ENCODE data around the gene PLA2G12B. TPM values are rescaled to one million over a fixed set of nuclear protein-coding genes. Genes with fewer than 3 reads are reported as not detected.
"Not testable (repeated sequence)": the region's sequence is repeated elsewhere in the genome, so short reads cannot be mapped to it uniquely, and the experiment has no call there.

PLA2G12B gene, protein sequence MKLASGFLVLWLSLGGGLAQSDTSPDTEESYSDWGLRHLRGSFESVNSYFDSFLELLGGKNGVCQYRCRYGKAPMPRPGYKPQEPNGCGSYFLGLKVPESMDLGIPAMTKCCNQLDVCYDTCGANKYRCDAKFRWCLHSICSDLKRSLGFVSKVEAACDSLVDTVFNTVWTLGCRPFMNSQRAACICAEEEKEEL
- polyA plus RNA-seq = not detected

DNA sequence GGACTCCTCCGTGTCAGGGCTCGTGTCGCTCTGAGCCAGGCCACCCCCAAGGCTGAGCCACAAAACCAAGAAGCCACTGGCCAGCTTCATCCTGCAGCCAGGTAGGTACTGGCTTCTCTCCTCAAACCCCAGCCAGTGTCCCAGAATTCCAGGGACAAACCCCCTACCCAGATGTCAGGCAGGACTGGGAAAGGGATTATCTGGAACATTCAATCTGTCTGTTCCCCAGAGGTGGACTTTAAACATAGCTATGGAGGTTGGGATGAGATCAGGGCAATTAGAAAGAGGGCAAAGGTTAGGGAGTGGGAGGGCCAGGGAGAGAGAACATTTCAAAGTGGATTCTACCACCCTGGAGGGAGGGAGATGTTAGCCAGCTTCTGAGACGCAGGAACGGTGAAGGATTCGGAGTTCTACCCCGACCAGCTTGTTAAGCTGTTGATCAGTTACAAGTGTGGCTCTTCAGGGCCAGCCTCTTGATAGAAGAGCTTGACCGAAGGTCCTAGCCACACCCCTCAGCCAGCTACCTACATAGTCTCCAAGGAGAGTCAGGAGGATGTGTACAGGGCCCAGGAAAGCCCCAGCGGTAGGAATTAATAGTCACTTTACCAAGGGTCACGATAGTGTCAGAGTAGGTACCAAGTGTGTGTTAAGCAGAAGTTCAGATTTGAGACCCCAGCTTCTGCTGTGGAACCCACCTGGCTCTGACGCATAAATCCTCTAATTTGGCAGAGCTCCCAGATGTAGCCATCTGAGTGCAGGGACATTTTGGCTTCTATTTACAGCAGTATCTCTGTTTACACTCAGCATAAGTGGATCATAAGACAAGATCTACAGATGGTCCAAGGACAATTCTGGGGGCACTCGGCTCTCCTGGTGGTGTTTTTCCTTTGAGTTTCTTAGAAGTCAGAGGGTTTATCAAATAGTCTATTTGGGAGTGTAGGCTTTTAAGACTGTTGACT is at the start of gene PLA2G12B:
TSS of gene PLA2G12B (minus strand) at position 211 of the 959 bp plus-strand sequence. CDS start at position 90, 121 bp downstream.
- H3K27ac ChIP-seq (ENCODE audit: low read depth, low read length) = no peak within 1 kb of the TSS
- WGBS, 3 donors = 76 to 87% (median 81%) methylated on average over 12 of the region's 12 CpGs

DNA sequence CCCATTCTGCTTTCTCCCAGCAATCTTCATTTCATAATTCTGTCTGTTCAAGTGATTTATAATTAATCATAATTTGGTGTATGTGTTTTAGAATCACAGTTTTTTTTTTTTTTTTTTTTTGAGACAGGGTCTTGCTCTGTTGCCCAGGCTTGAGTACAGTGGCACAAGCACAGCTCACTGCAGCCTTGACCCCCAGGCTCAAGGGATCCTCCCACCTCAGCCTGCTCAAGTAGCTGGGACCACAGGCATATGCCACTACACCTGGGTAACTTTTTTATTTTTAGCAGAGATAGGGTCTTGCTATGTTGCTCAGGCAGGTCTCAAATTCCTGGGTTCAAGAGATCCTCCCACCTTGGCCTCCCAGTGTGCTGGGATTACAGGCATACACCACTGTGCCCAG is 49.2 kb upstream of the PLA2G12B start:
- H3K27ac ChIP-seq (ENCODE audit: low read depth, low read length) = no peak overlapping the region

DNA sequence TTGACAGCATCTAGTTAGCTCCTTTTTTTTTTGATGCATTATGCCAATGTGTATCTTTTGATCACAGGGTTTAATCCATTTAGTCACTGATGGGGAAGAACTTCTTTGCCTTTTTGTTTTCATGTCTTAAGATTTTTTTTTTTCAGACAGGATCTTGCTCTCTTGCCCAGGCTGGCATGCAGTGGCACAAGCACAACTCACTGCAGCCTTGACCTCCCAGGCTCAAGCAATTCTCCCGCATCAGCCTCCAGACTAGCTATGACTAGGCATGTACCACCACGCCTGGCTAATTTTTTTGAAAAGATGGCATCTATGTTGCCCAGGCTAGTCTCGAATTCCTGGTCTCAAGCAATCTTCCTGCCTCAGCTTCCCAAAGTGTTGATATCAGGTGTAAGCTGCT is 46.4 kb upstream of the PLA2G12B start:
- WGBS, 3 donors = 97 to 99% (median 98%) methylated on average over 3 of the region's 3 CpGs
- no peak overlapping the region for H3K27ac ChIP-seq (ENCODE audit: low read depth, low read length)

DNA sequence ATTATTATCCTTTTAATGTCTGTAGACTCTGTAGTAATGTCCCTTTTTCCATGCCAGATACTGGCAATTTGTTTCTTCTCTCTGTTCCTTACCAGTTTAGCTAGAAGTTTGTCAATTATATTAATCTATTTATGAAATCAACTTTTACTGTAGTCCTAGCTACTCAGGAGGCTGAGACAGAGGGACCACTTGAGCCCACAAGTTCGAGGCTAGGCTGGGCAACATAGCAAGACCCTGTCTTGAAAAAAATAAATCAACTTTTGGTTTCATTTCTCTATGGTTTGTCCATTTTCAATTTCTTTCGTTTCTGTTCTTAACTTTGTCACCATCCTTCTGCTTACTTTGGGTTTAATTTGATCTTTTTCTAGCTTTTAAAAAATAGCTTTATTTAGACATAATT is 42.5 kb upstream of the PLA2G12B start:
- no peak overlapping the region for H3K27ac ChIP-seq (ENCODE audit: low read depth, low read length)
- WGBS, 3 donors = 95 to 98% (median 97%) methylated on average over 2 of the region's 2 CpGs

DNA sequence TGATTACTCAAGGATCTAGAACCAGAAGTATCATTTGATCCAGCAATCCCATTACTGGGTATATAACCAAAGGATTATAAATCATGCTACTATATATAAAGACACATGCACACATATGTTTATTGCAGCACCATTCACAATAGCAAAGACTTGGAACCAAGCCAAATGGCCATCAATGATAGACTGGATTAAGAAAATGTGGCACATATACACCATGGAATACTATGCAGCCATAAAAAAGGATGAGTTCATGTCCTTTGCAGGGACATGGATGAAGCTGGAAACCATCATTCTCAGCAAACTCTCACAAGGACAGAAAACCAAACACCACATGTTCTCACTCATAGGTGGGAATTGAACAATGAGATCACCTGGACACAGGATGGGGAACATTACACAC is 40.9 kb upstream of the PLA2G12B start:
- not testable (repeated sequence) for H3K27ac ChIP-seq (ENCODE audit: low read depth, low read length)

DNA sequence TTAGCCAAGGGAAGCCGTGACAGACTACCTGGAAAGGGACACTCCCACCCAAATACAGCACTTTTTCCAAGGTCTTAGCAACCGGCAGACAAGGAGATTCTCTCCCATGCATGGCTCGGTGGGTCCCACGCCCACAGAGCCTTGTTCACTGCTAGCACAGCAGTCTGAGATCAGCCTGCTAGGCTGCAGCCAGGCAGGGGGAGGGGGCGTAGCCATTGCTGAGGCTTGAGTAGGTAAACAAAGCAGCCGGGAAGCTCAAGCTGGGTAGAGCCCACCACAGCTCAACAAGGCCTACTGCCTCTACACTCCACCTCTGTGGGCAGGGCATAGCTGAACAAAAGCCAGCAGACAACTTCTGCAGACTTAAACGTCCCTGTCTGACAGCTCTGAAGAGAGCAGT is 35.2 kb upstream of the PLA2G12B start:
- not testable (repeated sequence) for H3K27ac ChIP-seq (ENCODE audit: low read depth, low read length)
- WGBS, 3 donors = 84 to 90% (median 89%) methylated on average over 7 of the region's 7 CpGs

DNA sequence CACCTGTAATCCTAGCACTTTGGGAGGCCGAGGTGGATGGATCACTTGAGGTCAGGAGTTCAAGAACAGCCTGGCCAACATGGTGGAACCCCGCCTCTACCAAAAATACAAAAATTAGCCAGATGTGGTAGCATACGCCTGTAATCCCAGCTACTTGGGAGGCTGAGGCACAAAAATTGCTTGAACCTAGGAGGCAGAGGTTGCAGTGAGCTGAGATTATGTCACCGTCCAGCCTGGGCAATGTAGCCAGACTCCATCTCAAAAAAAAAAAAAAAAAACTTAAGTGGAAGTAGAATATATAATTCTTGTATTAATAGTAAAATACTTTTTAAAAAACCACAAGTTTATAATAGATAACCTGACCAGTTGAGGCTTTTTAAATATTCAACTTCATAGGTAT is 30.0 kb upstream of the PLA2G12B start:
- H3K27ac ChIP-seq (ENCODE audit: low read depth, low read length) = not testable (repeated sequence)
- WGBS, 3 donors = 95 to 99% (median 96%) methylated on average over 4 of the region's 4 CpGs

DNA sequence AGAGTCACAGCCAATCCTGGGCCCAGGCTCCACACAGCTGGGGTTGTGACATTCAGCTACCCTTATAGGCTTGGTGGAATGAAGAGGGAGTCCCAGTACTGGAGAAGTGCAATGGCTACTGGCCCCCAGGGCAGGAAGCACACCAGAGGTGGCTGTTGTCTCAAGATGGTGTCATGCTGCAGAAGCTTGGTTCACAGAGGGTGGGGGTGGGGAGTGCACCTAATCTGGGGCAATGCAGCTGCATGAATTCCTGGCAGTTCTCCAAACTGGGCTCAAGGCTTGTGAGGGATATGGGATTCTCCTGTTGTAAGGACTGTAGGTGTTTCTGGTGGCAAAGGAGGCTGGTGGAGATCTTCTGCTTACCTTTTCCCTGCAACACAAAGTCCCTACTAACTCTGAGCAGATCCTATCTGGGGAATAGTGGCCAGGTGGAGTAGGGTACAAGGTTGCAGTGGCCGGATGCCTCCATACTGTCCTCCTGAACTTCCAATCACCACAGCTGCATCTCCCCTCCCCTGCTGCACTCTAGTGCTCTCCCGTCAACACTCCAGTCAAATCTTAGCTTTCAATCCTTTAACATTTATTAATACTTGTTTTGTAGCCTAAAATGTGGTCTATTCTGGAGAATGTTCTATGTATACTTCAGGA is 27.4 kb upstream of the PLA2G12B start:
- 92 to 96% (median 95%) methylated on average over 2 of the region's 2 CpGs for WGBS, 3 donors
- H3K27ac ChIP-seq (ENCODE audit: low read depth, low read length) = no peak overlapping the region

DNA sequence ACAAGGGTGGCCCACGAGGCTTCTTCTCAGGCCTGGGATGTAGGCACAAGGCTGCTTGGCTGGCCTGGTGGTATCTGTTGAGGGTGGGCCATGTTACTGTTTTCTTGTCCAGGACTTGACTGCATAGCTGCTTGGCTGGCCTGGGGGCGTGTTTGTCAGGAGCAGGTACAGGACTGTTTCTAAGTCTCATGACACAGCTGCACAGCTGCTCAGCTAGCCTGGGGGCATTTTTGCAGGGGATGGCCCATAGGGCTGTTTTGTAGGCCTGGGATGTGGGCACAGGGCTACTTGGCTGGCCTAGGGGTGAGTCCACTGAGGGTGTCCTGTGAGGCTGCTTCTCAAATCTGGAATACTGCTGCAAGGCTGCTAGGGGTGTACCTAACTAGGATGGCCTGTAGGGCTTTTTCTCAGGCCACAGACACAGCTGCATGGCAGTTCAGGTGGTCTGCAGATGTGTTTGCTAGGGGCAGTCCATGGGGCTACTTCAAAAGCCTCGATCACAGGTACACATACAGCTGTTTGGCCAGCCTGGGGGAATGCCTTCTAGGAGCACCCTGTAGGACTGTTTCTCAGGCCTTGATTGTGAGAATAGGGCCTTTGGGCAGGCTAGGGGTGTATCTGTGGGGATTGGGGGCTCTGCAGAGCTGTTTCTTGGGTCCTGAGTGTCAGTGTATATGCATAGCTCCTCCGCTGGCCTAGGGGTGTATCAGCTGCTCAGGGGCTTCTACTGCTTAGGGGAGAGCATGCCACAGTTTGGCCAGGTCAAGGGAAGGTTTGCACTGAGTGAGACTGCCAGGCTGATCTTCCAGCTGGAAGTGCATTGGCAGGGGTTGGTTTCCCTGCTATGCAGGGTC is 26.6 kb upstream of the PLA2G12B start:
- WGBS, 3 donors = 82 to 92% (median 87%) methylated on average over 4 of the region's 4 CpGs
- H3K27ac ChIP-seq (ENCODE audit: low read depth, low read length) = no peak overlapping the region

DNA sequence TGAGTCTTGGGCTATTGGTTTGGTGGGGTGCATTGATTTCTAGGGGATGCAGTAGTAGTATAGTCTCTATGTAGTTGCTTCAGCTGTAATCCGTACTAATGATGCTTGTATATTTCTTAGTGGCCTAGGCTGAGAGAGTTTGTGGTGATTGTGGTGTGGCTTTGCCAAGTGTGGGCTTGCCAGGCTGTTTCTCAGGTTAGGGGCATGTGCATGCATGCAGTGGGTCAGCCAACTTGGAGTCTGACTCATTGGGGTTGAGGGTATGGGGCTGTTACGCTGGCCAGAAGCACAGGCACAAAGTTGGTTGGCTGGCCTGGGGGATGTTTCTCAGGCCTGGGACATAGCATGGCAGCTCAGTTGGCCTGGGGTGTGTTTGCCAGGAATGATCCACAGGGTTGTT is 25.7 kb upstream of the PLA2G12B start:
- 95 to 98% (median 98%) methylated on average over 2 of the region's 2 CpGs for WGBS, 3 donors
- no peak overlapping the region for H3K27ac ChIP-seq (ENCODE audit: low read depth, low read length)

DNA sequence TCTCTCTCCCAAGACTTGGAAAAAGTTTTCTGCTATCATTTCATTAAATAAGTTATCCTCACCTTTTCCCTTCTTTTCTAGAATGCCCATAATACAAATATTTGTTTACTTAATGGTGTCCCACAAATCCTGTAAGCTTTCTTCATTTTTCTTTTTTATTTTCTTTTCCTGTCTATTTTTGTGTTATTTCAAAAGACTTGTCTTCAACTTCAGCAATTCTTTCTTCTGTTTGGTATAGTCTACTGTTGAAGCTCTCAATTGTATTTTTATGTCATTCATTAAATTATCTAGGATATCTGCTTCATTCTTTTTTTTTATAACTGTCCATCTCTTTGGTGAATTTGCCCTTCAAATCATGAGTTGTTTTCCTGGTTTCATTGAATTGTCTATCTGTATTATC is 25.1 kb upstream of the PLA2G12B start:
- H3K27ac ChIP-seq (ENCODE audit: low read depth, low read length) = no peak overlapping the region

DNA sequence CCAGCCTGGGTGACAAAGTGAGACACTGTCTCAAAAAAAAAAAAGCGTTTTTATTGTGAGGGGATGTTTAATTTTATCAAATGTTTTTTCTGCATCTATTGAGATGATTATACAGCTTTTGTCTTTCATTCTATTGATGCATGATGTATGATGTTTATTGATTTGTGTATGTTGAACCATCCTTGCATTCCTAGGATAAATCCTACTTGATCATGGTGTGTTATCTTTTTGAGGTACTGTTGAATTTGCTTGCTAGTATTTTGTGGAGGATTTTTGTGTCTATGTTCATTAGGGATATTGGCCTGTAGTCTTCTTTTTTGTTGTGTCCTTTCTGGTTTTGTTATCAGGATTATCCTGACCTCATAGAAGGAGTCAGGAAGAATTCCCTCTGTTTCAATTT is 22.3 kb upstream of the PLA2G12B start:
- no peak overlapping the region for H3K27ac ChIP-seq (ENCODE audit: low read depth, low read length)
- WGBS, 3 donors = 76 to 97% (median 95%) methylated on average over 1 of the region's 1 CpG

DNA sequence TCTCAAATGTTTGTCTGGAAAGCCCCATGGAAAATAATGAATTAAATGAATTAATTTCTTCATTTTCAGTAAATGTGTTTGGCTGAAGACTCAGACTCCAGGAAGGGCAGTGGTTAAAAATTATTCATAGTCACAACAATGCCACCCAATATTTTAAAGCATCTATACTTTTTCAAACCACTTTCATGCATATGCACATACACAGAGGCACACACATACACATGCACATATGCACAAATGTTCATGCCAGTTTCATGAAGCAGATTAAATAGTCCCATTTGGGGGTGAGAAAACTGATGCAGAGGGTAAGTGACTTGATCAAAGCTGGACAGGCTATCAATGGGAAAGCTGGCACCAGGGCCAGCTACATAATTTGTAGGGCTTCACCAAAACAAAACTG is 1.4 kb upstream of the PLA2G12B start:
- no peak overlapping the region for H3K27ac ChIP-seq (ENCODE audit: low read depth, low read length)

DNA sequence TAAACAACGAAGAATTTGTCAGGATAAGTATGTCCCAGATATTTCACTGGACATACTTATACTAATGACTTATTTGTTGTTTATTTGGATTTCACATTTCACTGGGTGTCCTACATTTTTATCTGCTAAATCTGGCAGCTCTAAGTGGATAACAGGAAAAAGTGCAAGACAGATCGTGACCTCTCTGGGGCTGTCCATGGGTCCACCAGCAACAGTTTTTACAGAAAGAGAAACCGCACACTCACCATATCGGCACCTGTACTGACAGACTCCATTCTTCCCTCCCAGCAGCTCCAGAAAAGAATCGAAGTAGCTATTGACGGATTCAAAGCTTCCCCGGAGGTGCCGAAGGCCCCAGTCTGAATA is 393 bp downstream of the PLA2G12B start:
- H3K27ac ChIP-seq (ENCODE audit: low read depth, low read length) = no peak overlapping the region
- 69 to 82% (median 72%) methylated on average over 8 of the region's 8 CpGs for WGBS, 3 donors

DNA sequence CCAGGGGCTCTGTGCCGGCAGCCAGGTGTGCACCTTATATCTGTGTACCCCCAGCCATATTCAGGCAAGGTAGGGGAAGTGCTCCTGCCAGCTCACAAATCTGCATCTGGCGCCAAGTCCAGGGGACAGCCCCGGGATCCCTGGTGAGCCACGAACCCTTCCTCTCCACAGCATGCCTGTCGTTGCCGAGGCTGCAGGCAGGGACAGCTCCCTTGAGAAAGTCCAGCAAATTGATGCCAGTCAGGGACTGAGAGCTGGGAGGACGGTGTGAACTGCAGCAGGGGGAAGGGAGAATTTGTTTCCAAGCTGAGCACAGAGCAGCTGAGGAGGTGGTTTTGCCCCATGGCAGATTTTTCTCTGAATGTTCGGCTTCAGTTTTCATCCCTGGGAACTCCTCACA is 919 bp downstream of the PLA2G12B start:
- no peak overlapping the region for H3K27ac ChIP-seq (ENCODE audit: low read depth, low read length)
- WGBS, 3 donors = 57 to 71% (median 57%) methylated on average over 8 of the region's 8 CpGs

DNA sequence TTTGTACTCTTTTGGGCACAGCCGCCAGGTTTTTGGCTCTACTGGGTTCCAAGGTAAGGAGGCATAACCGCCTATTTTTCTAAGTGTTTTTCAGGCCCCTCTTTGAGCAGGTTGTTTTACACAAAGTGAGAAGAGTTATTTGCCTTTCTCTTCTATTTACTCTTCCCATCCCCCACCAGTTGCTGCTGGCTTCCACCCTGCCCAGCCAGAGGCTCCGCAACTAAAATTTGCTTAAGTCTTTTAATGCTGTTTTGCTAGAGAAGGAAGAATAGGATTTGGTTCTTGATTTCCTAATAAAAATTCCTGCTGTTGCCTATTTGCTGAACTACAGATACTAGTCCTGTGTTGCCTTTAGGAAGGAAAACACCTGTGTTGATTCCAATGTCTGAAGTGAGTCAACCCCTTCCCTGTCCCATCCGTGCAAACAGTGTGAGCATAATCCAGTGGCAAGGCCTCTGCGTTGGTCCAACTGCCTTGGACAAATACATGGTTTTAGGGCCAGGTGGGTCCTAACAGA is 1.9 kb downstream of the PLA2G12B start:
- WGBS, 3 donors = 72 to 82% (median 74%) methylated on average over 5 of the region's 5 CpGs
- H3K27ac ChIP-seq (ENCODE audit: low read depth, low read length) = no peak overlapping the region

DNA sequence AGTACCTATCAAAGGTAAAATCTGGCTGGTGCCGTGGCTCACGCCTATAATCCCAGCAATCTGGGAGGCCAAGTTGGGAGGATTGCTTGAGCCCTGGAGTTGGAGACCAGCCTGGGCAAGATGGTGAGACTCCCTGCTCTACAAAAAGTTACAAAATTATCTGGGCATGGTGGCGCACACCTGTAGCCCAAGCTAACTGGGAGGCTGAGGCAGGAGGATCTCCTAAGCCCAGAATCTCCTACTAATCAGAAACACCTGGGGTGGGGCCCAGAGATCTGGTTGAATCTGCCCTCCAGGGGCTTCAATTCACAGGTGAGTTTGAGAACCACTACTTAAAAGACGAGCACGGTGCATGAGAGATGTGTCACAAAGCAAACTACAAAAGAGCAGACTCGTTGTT is 2.4 kb downstream of the PLA2G12B start:
- WGBS, 3 donors = 79 to 91% (median 89%) methylated on average over 6 of the region's 6 CpGs

DNA sequence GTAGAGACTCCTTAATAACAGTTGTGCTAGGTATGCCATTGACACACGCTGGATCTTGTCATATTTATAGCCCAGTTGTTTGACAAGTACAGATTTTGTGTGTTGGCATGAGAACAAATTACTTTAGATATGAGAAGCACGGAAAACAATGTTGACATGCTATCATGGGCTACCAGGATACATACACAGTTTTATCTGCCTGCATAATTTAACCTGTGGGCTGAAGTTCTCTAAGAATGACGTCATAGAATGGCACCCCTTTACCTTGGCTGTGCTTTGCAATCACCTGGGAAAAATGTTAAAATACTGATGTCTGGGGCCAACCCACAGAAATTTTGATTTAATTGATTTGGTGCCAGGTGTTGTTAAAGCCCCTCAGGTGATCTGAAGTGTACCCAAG is 2.8 kb downstream of the PLA2G12B start:
- no peak overlapping the region for H3K27ac ChIP-seq (ENCODE audit: low read depth, low read length)
- WGBS, 3 donors = 26 to 80% (median 70%) methylated on average over 3 of the region's 3 CpGs

More for the DNA sequence above, 2.4 kb downstream of the PLA2G12B start:
- no peak overlapping the region for H3K27ac ChIP-seq (ENCODE audit: low read depth, low read length)

DNA sequence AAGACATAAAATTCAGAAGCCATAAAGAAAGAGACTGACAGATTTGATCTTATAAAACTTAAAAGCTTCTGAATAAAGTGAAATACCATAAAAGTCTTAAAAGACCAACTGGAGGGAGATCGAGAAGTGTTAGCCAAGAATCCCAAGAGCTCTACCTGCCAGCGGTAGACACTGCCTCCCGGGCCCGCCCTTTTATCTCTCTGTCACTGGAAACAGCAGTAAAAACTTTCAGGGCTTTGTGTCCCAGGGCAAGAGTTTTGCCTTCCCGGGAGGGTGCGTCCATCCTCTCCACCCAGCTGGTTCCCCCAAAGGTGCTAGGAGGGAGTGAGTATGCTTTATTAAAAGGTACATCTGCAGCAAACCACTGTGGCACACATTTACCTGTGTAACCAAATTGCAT is 5.8 kb downstream of the PLA2G12B start:
- 58 to 68% (median 65%) methylated on average over 6 of the region's 6 CpGs for WGBS, 3 donors
- no peak overlapping the region for H3K27ac ChIP-seq (ENCODE audit: low read depth, low read length)

Measured in adipose tissue (tissue), 3 donors.